ENCODE data around the gene ATP13A4.

Gene ATP13A4

GRCh38 chr3:193452338-193452737 lies 102.4 kb downstream of the ATP13A4 start:
- TF ChIP-seq OSR1 (CRISPR knock-in tag; IDR thresholded peaks at IDR 0.05), result no peak
- ATAC-seq, result no peak

GRCh38 chr3:193451902-193452301 lies 102.8 kb downstream of the ATP13A4 start:
- TF ChIP-seq GLIS3 (CRISPR knock-in tag; IDR thresholded peaks at IDR 0.05) (no peak), ARNTL (CRISPR knock-in tag; IDR thresholded peaks at IDR 0.05; ENCODE audit: borderline replicate concordance, low read depth) (no peak)
- no peak for ATAC-seq

GRCh38 chr3:193446965-193447602 lies 107.6 kb downstream of the ATP13A4 start:
- TF ChIP-seq ARNTL (CRISPR knock-in tag; IDR thresholded peaks at IDR 0.05; ENCODE audit: borderline replicate concordance, low read depth), result no peak
- TF ChIP-seq ZNF70 (CRISPR knock-in tag; IDR thresholded peaks at IDR 0.05), result no peak
- TF ChIP-seq PPARA (CRISPR knock-in tag; IDR thresholded peaks at IDR 0.05; ENCODE audit: borderline replicate concordance), result no peak
- no peak for TF ChIP-seq ZFP30 (CRISPR knock-in tag; IDR thresholded peaks at IDR 0.05)
- TF ChIP-seq CREB5 (CRISPR knock-in tag; IDR thresholded peaks at IDR 0.05; ENCODE audit: low read depth), result no peak
- TF ChIP-seq TOX (CRISPR knock-in tag; IDR thresholded peaks at IDR 0.05; ENCODE audit: borderline replicate concordance), result no peak
- ATAC-seq, result no peak

GRCh38 chr3:193439423-193439822 lies 115.3 kb downstream of the ATP13A4 start:
- no peak for ATAC-seq
- no peak for TF ChIP-seq BACH2 (CRISPR knock-in tag; IDR thresholded peaks at IDR 0.05; ENCODE audit: borderline replicate concordance)
- TF ChIP-seq TOX (CRISPR knock-in tag; IDR thresholded peaks at IDR 0.05; ENCODE audit: borderline replicate concordance), result no peak
- TF ChIP-seq TCF4 (CRISPR knock-in tag; IDR thresholded peaks at IDR 0.05; ENCODE audit: borderline replicate concordance), result no peak
- no peak for TF ChIP-seq ISL1 (CRISPR knock-in tag; IDR thresholded peaks at IDR 0.05)
- no peak for TF ChIP-seq RARB (CRISPR knock-in tag; IDR thresholded peaks at IDR 0.05)
- TF ChIP-seq CSRNP3 (CRISPR knock-in tag; IDR thresholded peaks at IDR 0.05), result no peak
- no peak for TF ChIP-seq POU6F1 (CRISPR knock-in tag; IDR thresholded peaks at IDR 0.05; ENCODE audit: borderline replicate concordance, low read depth)
- TF ChIP-seq SNAI2 (CRISPR knock-in tag; IDR thresholded peaks at IDR 0.05), result no peak
- no peak for TF ChIP-seq GLIS3 (CRISPR knock-in tag; IDR thresholded peaks at IDR 0.05)
- TF ChIP-seq ARNTL (CRISPR knock-in tag; IDR thresholded peaks at IDR 0.05; ENCODE audit: borderline replicate concordance, low read depth), result no peak
- no peak for TF ChIP-seq PPARA (CRISPR knock-in tag; IDR thresholded peaks at IDR 0.05; ENCODE audit: borderline replicate concordance)
- TF ChIP-seq ZNF565 (CRISPR knock-in tag; conservative IDR thresholded peaks at IDR 0.05; ENCODE audit: low read depth), result no peak
- TF ChIP-seq OSR1 (CRISPR knock-in tag; IDR thresholded peaks at IDR 0.05), result no peak
- no peak for TF ChIP-seq ZFP30 (CRISPR knock-in tag; IDR thresholded peaks at IDR 0.05)
- TF ChIP-seq CSDC2 (CRISPR knock-in tag; IDR thresholded peaks at IDR 0.05), result no peak
- no peak for TF ChIP-seq ZNF70 (CRISPR knock-in tag; IDR thresholded peaks at IDR 0.05)
- no peak for TF ChIP-seq ZFP3 (CRISPR knock-in tag; IDR thresholded peaks at IDR 0.05)

- no peak for ATAC-seq
- no peak for TF ChIP-seq ARNTL (CRISPR knock-in tag; IDR thresholded peaks at IDR 0.05; ENCODE audit: borderline replicate concordance, low read depth)
- TF ChIP-seq CSDC2 (CRISPR knock-in tag; IDR thresholded peaks at IDR 0.05), result no peak
- TF ChIP-seq ISL1 (CRISPR knock-in tag; IDR thresholded peaks at IDR 0.05), result no peak
- no peak for TF ChIP-seq TSHZ2 (CRISPR knock-in tag; IDR thresholded peaks at IDR 0.05)
- TF ChIP-seq PATZ1 (CRISPR knock-in tag; IDR thresholded peaks at IDR 0.05; ENCODE audit: borderline replicate concordance), result no peak
- TF ChIP-seq PPARA (CRISPR knock-in tag; IDR thresholded peaks at IDR 0.05; ENCODE audit: borderline replicate concordance), result no peak
- no peak for TF ChIP-seq ZC3H10 (CRISPR knock-in tag; IDR thresholded peaks at IDR 0.05)
- no peak for TF ChIP-seq ZNF565 (CRISPR knock-in tag; conservative IDR thresholded peaks at IDR 0.05; ENCODE audit: low read depth)
- TF ChIP-seq TCF4 (CRISPR knock-in tag; IDR thresholded peaks at IDR 0.05; ENCODE audit: borderline replicate concordance), result no peak
Measured at GRCh38 chr3:193418576-193419373, 135.9 kb downstream of the ATP13A4 start.
